ENCODE measurements around the gene MFSD6L.

The MFSD6L gene

DNA sequence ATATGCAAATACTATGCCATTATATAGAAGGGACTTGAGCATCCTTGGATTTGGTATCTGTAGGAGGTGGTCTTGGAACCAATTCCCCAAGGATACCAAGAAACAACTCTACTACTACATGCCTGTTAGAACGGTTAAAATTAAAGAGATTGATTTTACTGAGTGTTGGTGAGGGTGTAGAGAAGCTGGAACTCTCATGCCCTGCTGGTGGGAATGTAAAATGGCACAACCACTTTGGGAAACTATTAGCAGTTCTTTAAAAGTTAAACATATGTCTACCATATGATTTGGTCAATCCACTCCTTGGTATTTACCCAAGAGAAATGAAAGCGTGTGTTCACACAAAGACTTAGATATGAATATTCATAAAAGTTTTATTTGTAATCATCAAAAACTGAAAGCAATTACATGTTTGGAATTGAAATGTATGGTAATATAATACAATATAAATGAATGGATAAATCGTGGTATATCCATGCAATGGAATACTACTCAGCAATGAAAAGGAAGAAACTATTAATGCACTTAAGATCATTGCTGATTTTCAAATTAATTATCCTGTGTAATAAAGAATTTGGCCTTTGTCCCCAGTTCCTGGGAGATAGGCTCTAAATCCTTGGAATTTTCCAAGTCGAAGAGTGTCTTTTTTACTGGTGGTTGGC, 7.8 kb downstream of the MFSD6L start:
- DNase-seq = no peak

- DNase-seq = no peak
Observed at GRCh38 chr17:8789743-8790142, 9.4 kb downstream of the MFSD6L start.

DNA sequence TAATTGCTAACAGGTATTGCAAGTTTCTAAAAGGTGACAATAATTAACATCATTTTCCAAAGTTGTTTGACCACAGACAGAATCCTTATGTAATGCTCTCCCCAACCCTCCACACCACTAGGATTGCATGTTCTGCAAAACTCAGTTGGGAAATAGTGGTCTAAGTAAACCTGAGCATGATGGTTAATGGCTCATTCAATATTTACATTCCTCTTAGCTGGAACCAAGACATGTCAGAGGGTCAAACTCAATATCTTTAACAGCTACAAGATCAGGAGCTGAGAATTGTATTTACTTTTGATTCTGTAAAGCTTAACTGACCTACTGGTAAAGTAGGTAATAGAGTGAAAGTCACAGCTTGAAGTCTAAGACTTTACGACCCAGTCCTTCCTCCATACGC, 10.2 kb downstream of the MFSD6L start:
- no peak for DNase-seq

DNA sequence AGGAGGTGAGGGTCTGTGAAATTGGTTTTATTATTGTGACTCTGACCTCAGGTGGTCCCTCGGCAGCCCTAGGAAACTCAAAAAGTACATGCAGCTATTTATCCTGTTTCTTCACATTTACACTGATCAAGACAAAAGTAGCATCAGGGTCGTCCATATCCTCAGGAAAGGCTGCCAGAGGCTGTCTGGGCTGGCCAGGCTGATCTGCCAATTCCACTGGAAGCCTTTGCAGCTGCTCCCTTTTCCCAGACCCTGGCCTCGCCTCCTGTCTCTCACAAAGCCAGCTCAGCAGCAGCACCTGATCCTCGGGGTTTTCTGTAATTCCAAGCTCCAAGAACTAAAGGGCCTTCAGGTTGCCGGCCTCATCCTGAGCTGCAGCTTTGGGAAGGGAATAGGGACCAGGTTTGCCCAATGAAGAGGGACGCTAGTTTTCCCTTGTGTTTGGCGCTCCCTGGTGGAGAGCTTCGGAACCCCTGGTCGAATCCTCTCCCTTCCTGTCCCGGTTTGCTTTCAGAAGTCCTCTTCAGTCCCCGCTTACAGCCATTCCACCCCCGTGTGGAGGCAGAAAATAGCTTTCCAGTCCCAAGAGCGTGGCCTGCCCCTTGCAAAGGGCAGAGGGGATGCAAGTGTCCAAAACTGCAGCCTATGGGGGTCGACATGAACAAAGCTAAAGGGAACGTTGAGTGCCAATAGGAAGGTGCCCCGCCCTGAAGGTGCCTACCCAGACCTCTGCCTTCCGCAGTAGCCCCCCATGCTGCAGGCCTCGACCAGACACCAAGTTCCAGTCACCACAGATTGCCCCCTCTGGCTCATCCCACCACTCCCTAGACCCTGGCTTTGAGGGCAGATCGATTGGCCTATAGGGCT, 13.4 kb downstream of the MFSD6L start:
- peak; percentile 23 for DNase-seq

- DNase-seq = no peak
Observed at GRCh38 chr17:8782176-8782575, 17.0 kb downstream of the MFSD6L start.

DNA sequence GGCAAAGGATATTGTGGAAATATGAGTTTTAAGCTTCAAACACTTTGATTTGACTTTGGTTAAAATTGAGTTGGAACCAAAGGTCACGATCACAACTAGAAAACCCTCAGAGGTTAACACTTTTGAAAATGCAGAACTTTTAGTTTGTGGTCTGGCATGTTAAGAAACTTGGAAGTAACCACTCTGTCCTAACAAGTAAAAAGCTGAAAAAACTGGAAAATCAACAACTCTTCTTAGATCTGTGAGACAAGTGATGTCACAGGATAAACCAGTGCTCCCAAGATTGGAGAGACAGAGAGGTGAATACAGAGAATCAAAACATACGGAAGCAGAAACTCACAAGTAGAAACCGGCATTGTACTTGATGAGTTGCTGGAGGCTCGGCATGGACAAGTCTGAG, 17.4 kb downstream of the MFSD6L start:
- DNase-seq = no peak

GRCh38 chr17:8776881-8777280, 22.3 kb downstream of the MFSD6L start:
- DNase-seq = no peak

GRCh38 chr17:8776248-8776647, 22.9 kb downstream of the MFSD6L start:
- no peak for DNase-seq

- no peak for DNase-seq
Observed at GRCh38 chr17:8766731-8767130, 32.4 kb downstream of the MFSD6L start.

GRCh38 chr17:8762012-8762411, 37.2 kb downstream of the MFSD6L start:
- DNase-seq = no peak

GRCh38 chr17:8758137-8758596, 41.0 kb downstream of the MFSD6L start, which contains the start of gene SPDYE4:
Gene SPDYE4 (minus strand): TSS chr17:8758546. CDS start chr17:8758382, 164 bp downstream.
- no peak for DNase-seq

- DNase-seq = no peak
Observed at GRCh38 chr17:8757189-8757588, 42.0 kb downstream of the MFSD6L start.

- no peak for DNase-seq
Observed at GRCh38 chr17:8755590-8756255, 43.4 kb downstream of the MFSD6L start.

- DNase-seq = no peak
Observed at GRCh38 chr17:8754890-8755289, 44.3 kb downstream of the MFSD6L start.

DNA sequence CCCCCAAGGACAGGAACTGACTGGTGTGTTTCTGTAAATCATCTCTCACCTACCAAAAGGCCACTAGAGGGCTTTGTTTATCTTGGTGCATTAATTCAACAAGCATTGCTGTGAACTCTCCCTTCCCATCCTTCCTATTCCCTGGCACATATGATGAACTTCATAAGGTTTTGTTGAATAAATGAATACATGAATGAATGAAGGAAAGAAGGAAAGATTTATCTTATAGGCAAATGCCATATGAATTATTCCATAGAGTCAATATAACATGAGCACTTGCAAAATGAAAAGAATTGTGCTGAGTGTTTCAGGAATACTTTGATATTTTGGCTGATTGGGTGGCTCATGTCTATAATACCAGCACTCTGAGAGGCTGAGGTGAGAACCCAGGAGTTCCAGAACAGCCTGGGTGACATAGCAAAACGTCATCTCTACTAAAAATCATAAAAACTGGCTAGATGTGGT, 45.2 kb downstream of the MFSD6L start:
- DNase-seq = no peak

GRCh38 chr17:8753136-8753975, 45.8 kb downstream of the MFSD6L start:
- DNase-seq = no peak

- no peak for DNase-seq
Observed at GRCh38 chr17:8749616-8750015, 49.5 kb downstream of the MFSD6L start.

DNA sequence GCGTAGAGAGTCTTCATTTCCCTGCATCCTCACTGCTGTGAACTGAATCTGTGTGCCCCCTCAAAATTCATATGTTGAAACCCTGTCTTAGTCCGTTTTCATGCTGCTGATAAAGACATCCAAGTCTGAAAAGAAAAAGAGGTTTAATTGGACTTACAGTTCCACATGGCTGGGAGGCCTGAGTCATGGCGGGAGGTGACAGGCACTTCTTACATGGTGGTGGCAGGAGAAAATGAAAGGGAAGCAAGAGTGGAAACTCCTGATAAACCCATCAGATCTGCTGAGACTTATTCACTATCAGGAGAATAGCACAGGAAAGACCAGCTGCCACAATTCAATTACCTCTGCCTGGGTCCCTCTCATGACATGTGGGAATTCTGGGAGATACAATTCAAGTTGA, 51.4 kb downstream of the MFSD6L start:
- no peak for DNase-seq

All from midbrain (tissue), 1 donor.